ENCODE data around the gene GPR4.

- TF ChIP-seq TAF1 (IDR thresholded peaks at IDR 0.05; ENCODE audit: borderline replicate concordance, insufficient read depth, low read length) = no peak
- no peak for TF ChIP-seq REST (IDR thresholded peaks at IDR 0.05; ENCODE audit: insufficient read depth in 1 of 2, low read depth in 2 of 2, low read length in 2 of 2)
These were observed 38.8 kb upstream of the GPR4 start for GRCh38 chr19:45640849-45641273.
